HG02938 (cell line): ENCODE measurements around the gene PPP2R2C.

ENCODE experiments used
- ATAC-seq: cut with Tn5 transposase; IDR thresholded peaks from one replicate; pipeline ENCODE4 v1.9.1; 2021; ENCODE audit warnings: mild to moderate bottlenecking, moderate library complexity; ENCODE audit not compliant: unreplicated experiment

PPP2R2C gene

DNA sequence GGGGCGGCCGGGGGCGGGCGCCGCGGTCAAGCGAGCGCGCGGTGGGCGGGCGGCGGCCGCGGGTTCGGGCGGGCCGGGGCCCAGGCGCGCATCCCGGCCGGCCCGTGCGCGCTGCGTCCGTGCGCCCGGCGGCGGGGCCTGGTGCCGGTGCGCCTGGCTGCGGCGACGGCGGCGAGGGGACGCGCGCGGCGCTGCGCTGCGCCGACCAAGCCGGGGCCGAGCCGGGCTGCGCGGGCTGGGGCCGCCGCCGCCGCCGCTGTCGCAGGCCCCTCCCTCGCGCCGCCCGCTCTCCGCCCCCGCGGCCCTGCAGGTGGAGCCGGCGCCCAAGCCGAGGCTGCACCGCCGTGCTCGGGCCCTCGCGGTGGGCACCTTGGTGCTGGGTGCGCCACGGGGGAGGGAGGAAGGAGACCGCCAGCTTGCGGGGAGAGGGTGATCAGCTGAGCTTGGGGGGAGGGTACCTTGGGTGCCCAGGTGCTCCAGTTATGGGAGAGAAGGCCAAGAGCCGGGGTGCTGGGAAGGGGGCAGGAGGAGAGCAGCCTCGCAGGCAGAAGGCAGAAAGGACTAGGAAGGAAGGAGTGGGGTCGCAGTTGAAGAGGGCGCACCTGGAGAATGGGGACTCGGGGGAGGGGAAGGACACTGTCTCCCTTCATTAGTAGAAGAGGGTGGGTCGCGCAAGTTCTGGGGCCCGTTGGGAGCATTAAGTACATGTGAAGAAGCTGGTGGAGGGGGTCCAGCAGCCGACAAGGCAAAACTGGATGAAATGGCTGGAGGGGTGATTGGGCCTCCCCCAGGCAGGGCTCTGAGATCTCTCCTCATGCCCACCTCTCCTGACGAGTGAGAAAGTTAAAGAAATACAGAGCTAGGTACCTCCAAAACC, at the start of gene PPP2R2C:
Gene PPP2R2C, minus strand, starts transcription at position 228 of the 877 bp plus-strand sequence. CDS start 385 bp downstream, outside the sequence.
- no peak for ATAC-seq

DNA sequence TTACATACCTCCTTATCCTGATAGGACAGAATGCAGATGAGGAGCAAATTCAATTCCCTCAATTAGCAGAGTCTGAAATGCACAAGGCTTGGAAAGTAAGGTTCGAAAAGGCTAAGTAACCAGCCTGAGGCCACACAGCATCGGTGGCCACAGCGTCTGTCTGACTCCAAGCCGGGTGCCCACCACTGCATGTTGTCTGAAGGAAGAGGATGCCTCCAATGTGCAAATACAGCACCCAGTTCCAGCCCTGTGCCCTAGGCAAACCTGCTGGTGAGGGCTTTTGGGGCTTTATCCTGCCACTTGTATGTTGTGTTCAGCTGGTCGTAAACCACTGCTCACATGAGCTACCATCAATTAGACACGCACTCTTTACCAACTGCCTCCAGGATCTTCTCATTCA, 48.6 kb upstream of the PPP2R2C start:
- no peak for ATAC-seq

- no peak for ATAC-seq
These were observed 47.7 kb upstream of the PPP2R2C start for GRCh38 chr4:6520051-6520636.

- ATAC-seq: no peak
These were observed 44.8 kb upstream of the PPP2R2C start for GRCh38 chr4:6517171-6517570.

- no peak for ATAC-seq
These were observed 44.3 kb upstream of the PPP2R2C start for GRCh38 chr4:6516762-6517161.

- ATAC-seq: no peak
These were observed 43.9 kb upstream of the PPP2R2C start for GRCh38 chr4:6516281-6516680.

- ATAC-seq: no peak
These were observed 41.3 kb upstream of the PPP2R2C start for GRCh38 chr4:6513678-6514077.

DNA sequence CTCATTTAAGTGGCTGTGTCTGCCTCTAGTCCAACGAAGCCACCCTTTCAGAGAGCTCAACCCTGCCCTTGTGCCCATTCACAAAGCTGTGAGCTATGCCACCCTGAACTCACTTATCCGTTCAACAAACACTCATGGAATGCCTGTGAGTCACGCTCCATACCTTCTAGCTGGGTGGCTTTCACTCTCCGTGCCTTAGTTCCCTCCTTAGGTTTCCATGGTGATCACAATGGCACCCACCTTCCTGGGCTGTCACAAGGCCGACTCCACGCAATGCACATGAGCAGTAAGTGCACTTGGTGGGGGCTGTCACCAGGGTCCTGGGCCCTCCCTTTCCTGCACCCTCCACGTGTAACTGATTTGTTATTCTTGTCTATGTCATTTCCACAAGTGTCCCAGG, 37.2 kb upstream of the PPP2R2C start:
- no peak for ATAC-seq

DNA sequence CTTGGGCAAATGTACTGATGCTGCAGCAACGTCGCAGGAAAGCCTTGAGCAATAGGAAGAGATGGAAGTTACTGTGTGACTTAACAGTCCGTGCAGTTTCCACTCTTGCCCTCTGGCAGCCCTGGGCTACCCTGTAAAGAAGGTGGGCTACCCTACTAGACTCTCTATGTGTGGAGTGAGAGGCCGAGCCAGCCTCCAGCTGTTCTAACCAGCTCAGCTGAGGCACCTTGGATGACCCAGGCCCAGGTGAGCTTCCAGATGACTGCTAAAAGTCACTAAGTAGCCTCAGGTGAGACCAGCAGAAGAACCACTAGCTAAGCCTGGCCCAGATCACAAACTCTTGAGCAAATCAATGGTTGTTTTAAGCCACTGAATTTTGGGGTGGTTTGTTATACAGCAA, 34.9 kb upstream of the PPP2R2C start:
- ATAC-seq: no peak

- no peak for ATAC-seq
These were observed 34.3 kb upstream of the PPP2R2C start for GRCh38 chr4:6506616-6507140.

GRCh38 chr4:6504900-6505496, 32.6 kb upstream of the PPP2R2C start:
- no peak for ATAC-seq

DNA sequence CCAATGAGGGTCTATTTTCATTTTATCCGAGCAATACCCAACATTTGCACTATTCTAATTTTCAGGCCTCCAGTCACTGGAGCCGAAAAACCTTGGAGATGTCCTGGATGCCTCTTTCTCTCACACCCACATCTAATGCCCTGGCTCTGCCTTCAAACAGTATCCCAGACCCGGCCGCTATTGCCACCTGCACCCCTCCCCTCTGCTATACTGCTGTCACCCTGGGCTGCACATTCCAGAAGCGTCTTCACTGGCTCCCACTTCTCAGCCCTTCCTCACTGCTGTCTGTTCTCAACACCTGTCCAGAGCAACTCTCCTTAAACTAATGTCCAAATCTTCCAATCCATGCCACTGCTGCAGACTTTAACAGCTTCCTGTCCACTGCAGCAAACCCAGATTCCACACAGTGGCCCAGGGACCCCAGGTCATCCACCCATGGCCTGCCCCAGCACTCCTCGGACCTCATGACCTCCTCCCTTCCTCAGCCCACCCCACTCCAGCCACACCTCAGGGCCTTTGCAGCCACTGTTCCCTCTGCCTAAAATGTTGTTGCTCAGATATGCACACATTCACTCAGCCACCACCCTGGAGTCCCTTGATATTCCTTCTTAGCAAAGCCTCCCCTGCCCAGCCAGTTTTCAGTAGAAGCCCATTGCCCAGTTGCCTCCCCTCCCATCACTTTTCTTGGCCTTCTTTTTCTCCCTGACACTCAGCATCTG, 30.5 kb upstream of the PPP2R2C start:
- no peak for ATAC-seq

DNA sequence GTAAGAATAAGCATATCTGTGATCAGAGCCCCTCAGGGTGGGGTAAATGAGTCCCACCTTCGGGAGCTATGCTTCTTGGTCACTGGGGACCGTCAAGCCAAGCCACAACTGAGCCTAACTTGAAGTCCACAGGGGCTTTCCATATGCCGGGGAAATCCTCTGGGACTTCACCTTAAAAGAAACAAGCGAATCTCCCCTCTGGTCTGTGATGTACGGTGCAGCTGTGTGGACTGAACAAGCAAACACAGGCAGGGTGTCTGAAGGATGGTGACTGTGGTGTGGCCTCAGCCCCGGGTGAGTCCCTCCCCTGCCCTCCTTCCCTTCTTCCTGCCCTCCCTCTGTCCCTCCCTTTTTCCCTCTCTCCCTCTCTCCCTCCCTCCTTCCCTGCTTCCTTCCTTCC, 29.7 kb upstream of the PPP2R2C start:
- no peak for ATAC-seq

DNA sequence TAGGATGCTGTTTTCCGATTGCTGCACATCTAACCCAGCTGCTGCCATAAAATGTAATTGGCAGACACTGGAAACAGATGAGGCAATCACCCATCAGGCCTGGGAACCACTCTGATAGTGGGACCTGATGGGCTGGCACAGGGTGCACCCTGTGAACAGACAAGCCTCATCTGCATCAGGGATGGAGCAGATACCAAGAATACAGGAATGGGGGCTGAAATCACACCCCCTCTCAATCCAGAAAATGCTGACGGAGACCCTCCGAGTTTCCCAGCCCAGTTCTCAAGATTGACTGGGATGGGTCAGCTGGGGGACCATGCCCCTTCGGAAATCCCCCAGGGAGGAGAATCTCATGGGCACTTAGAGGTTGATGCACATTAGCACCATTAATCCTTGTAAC, 28.8 kb upstream of the PPP2R2C start:
- no peak for ATAC-seq

DNA sequence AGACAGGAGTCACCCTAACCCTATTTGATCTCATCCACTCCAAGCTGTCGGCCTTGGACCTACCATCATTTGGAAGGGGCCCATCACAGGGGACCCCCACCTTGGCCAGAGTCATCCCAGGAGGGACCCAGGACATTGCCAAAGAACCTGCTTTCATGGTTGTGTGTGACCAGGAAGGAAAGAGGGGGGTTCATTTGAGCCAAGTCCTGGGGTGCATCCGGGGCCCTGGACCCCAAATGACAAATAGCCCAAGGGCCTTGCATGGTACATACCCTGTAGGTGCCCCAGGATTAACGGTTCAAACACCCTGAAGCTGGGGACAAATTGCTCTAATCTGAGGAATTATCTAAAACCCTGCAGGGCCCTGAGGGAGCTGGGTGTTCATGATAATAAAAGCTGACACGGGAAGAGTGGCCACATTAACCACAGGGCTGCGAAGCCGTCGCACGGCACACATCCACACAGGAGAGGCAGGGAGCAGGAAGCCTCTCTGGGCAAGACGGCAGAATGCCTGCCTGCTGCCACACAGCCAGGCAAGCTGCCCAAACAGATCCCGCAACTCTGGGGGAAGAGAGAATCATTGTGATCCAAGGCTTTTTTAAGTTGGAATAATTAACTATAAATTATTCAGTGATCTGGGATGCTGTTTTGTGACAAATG, 28.2 kb upstream of the PPP2R2C start:
- ATAC-seq: no peak

DNA sequence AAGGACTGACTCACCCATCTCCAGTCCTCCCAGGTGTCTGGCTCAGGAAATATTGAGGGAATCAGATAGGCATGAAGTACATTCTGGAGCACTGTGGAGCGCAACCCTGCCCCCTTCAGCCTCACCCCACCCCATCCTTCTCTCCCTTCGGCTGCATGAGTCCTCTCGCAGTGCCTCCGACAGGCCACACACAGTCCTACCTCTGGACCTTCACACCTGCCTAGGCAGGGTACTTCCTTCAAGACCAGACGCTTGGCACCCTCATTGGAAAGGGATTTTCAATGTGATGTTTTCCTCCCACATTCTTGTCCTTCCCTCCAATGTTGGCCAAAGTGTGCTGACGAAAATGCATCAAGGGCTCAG, 26.8 kb upstream of the PPP2R2C start:
- no peak for ATAC-seq

DNA sequence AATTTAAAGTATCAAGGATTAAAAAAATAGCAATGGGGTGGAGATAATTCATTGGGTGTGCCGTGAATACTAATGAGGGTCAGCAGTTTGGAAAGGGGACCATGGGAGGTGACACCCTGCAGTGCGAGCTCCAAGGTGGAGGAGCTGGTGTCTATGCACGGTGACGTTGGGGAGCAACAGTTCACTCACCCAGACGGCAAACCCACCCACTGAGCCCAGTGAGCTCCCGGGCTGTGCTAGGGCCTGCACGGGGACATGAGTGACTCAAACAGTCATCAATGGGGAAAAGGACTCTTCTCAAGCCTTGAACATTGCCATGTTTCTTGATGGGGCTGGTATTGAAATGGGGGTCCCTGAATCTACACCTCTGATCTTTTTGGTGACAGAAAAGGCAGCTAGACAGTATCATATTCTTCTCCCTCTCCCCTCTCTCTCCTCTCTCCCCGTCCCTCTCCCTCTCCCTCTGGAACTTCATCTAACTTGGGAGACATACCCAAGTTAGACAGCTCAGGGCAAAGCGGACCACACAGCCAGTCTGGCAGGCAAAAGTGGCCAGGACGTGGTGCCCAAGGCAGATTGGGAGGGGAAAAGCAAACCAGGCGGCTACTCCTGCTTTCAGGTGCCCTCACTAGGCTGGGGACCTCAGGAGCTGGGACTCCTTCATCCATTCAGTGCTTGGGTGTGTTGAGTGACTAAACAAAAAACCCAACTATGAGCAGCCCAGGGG, 26.3 kb upstream of the PPP2R2C start:
- no peak for ATAC-seq

DNA sequence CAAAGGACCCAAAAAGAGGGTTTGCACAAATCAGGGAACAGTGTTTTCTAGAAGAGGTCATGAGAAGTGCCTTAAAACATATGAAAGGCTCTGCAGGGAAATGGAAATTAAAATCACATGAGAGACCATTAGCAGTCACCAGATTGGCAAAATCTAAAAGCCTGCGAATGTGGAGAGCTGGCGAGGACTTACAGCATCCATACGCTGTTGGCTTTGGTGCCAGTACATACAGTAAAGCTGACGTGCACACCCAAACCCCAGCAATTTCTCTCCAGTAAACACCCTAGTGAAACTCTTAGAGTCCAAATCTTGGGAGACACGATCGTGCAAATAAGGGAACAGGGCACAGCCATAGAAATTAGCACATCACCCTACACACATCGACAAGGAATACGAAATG, 25.4 kb upstream of the PPP2R2C start:
- no peak for ATAC-seq

DNA sequence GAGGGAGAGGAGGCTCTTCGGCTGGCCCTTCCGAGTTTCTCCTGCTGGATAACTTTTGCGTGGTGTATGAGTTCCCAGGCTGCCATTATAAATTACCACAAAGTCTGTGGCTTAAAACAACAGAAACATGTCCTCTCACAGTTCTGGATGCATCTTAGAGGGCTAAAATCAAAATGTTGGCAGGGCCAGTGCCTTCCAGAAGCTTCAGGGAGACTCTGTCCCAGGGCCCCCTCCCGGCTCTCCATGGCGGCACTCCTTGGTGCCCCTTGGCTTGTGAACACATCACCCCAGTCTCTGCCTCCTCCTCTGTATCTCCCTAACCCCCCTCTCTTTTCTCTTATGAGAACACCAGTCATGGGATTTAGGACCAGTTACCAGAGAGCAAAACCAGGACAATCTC, 23.3 kb upstream of the PPP2R2C start:
- no peak for ATAC-seq

- ATAC-seq: no peak
These were observed 22.8 kb upstream of the PPP2R2C start for GRCh38 chr4:6495296-6495590.
